ENCODE data around the gene MYL4. TPM values are rescaled to one million over a fixed set of nuclear protein-coding genes. Genes with fewer than 3 reads are reported as not detected.

MYL4 gene
- total RNA-seq, 1 experiment from 2014 or later: 0.66 TPM

DNA sequence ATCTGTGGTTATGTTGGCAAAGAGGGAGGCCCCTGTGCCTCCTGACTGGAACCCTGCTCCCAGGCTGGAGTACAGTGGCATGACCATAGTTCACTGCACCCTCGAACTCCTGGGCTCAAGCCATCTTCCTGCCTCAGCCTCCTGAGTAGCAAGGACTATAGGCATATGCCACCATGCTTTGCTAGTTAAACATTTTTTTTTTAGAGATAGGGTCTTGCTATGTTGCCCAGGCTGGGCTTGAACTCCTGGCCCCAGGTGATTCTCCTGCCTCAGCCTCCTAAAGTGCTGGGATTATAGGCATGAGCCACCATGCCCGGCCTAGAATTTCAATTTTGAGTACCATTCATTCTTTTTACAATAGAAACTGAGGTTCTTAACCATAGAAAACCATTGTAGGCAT is 23.3 kb downstream of the MYL4 start:
- H3T11ph ChIP-seq (ENCODE audit: low read length): no peak overlapping the region
- no peaks in the 10 kb centered on the region for H3K36me3 Mint-ChIP-seq (ENCODE audit: insufficient read depth in 1 of 3, low read depth in 3 of 3)
- H2AK5ac ChIP-seq (ENCODE audit: insufficient read length, low read length): no peak overlapping the region

More for the DNA sequence above, 23.3 kb downstream of the MYL4 start:
- no CpG with 5 or more reads among the region's 2 CpGs for WGBS (ENCODE audit: extremely low coverage, insufficient read length, low lambda C conversion rate)
- H3K4me3 Mint-ChIP-seq: no peak overlapping the region
- no peaks in the 10 kb centered on the region for H3K9me3 ChIP-seq (ENCODE audit: control insufficient read depth, low read depth, low read length)
- no peaks in the 10 kb centered on the region for H3K27me3 ChIP-seq (ENCODE audit: insufficient read depth, low read length)
- no peak overlapping the region for H3K14ac ChIP-seq (ENCODE audit: insufficient read depth, low read length)
- H3K79me2 ChIP-seq (ENCODE audit: insufficient read depth, low read length): no peaks in the 10 kb centered on the region
- DNase-seq: no peak
- H3K9me3 Mint-ChIP-seq: no peaks in the 10 kb centered on the region; a peak in 1 of 5 replicates
- H4K91ac ChIP-seq (ENCODE audit: insufficient read length, low read depth, low read length): no peak overlapping the region
- H2BK120ac ChIP-seq (ENCODE audit: low read depth, low read length, poor library complexity, severe bottlenecking): no peak overlapping the region
- no peaks in the 10 kb centered on the region for H3K79me1 ChIP-seq (ENCODE audit: insufficient read depth, low read depth, low read length, poor library complexity, severe bottlenecking)
- TF ChIP-seq, protein P1, sequence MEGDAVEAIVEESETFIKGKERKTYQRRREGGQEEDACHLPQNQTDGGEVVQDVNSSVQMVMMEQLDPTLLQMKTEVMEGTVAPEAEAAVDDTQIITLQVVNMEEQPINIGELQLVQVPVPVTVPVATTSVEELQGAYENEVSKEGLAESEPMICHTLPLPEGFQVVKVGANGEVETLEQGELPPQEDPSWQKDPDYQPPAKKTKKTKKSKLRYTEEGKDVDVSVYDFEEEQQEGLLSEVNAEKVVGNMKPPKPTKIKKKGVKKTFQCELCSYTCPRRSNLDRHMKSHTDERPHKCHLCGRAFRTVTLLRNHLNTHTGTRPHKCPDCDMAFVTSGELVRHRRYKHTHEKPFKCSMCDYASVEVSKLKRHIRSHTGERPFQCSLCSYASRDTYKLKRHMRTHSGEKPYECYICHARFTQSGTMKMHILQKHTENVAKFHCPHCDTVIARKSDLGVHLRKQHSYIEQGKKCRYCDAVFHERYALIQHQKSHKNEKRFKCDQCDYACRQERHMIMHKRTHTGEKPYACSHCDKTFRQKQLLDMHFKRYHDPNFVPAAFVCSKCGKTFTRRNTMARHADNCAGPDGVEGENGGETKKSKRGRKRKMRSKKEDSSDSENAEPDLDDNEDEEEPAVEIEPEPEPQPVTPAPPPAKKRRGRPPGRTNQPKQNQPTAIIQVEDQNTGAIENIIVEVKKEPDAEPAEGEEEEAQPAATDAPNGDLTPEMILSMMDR (conservative IDR thresholded peaks at IDR 0.05): no peak
- H4K5ac ChIP-seq (ENCODE audit: insufficient read length, low read depth, low read length): no peak overlapping the region
- no peaks in the 10 kb centered on the region for H4K20me1 ChIP-seq (ENCODE audit: control insufficient read depth, insufficient read depth, insufficient read length)
- no peak overlapping the region for H2BK15ac ChIP-seq (ENCODE audit: low read depth, low read length)
- no peak overlapping the region for H3K18ac ChIP-seq (ENCODE audit: insufficient read length, low read depth, low read length)
- H3K4me2 ChIP-seq (ENCODE audit: insufficient read depth, insufficient read length, low read length): no peak overlapping the region
- H3K27me3 Mint-ChIP-seq (ENCODE audit: low read depth): peaks cover 24% of the 10 kb centered on the region
- H3K27ac ChIP-seq (ENCODE audit: insufficient read length, low read depth, low read length): no peak overlapping the region
- H3K56ac ChIP-seq (ENCODE audit: insufficient read length, low read depth, low read length): no peak overlapping the region
- no peak overlapping the region for H3K4ac ChIP-seq (ENCODE audit: low read depth, low read length)
- H2BK5ac ChIP-seq (ENCODE audit: insufficient read length, low read length): no peak overlapping the region
- no peak overlapping the region for H3K23ac ChIP-seq (ENCODE audit: insufficient read length, low read depth, low read length)
- H2BK20ac ChIP-seq (ENCODE audit: low read depth, low read length, poor library complexity, severe bottlenecking): no peak overlapping the region
- no peak overlapping the region for H4K8ac ChIP-seq (replicated peaks; ENCODE audit: insufficient read length, low read depth, low read length)
- no peak overlapping the region for H3K9ac ChIP-seq (ENCODE audit: extremely low read depth, insufficient read length, low read length)
- no peaks in the 10 kb centered on the region; the same call in 1 of the 2 replicates for H3K4me1 ChIP-seq (ENCODE audit: insufficient read depth, low read length)
- H2AFZ ChIP-seq (ENCODE audit: low read length): no peak overlapping the region
- no peak overlapping the region for H2BK12ac ChIP-seq (ENCODE audit: insufficient read length, low read depth, low read length)
- peaks cover 13 to 16% of the 10 kb centered on the region in 2 experiments for H3K4me1 Mint-ChIP-seq
- H3K27ac Mint-ChIP-seq: no peak overlapping the region; a peak in 1 of 7 replicates
- no peaks in the 10 kb centered on the region for H3K23me2 ChIP-seq (ENCODE audit: insufficient read length, low read depth, low read length, poor library complexity, severe bottlenecking)
